ENCODE measurements around the gene ENTPD6.

Gene ENTPD6

GRCh38 chr20:25246182-25246999 is 50.9 kb downstream of the ENTPD6 start:
- peaks cover 38% of the 10 kb centered on the region for H3K4me1 ChIP-seq (ENCODE audit: control insufficient read depth, low read length)
- H3K4me3 ChIP-seq (ENCODE audit: low read length), result peak overlapping the region; percentile 94
- H3K36me3 ChIP-seq (ENCODE audit: control insufficient read depth, low read length), result no peaks in the 10 kb centered on the region
- peaks cover 33% of the 10 kb centered on the region for H3K79me2 ChIP-seq (ENCODE audit: control insufficient read depth, low read length)
- peaks cover 7% of the 10 kb centered on the region; the same call in 1 of the 2 replicates for H4K20me1 ChIP-seq (ENCODE audit: control insufficient read depth, insufficient read depth, low read depth, low read length)
- no peak for TF ChIP-seq EZH2phosphoT487 (IDR thresholded peaks at IDR 0.05; ENCODE audit: borderline replicate concordance, low read length)
- TF ChIP-seq CTCF (IDR thresholded peaks at IDR 0.05; ENCODE audit: low read depth, low read length, poor library complexity, severe bottlenecking), result no peak
- peaks cover 15% of the 10 kb centered on the region for H3K27me3 ChIP-seq (ENCODE audit: control insufficient read depth, low read length)
- H3K9me3 ChIP-seq (ENCODE audit: control insufficient read depth, insufficient read depth, low read length), result no peaks in the 10 kb centered on the region
- no peaks in the 10 kb centered on the region for H3K9me2 ChIP-seq (replicated peaks; ENCODE audit: control insufficient read depth, low read length)
- H3K27ac ChIP-seq (ENCODE audit: low read depth, low read length), result peak overlapping the region; percentile 45
- 0 out of 2 replicates have a peak, but pooled peaks cover 5% of the 10 kb centered on the region for H3F3A ChIP-seq (ENCODE audit: control insufficient read depth, insufficient read depth)
- peak overlapping the region; percentile 72 for H3K4me2 ChIP-seq (ENCODE audit: low read length)

GRCh38 chr20:25247000-25247517 is 51.5 kb downstream of the ENTPD6 start:
- TF ChIP-seq CTCF (IDR thresholded peaks at IDR 0.05; ENCODE audit: low read depth, low read length, poor library complexity, severe bottlenecking), result peak; percentile 53
- no peak for TF ChIP-seq EZH2phosphoT487 (IDR thresholded peaks at IDR 0.05; ENCODE audit: borderline replicate concordance, low read length)
- Histone ChIP-seq H4K20me1 (ENCODE audit: control insufficient read depth, insufficient read depth, low read depth, low read length) (peaks cover 7% of the 10 kb centered on the region; the same call in 1 of the 2 replicates), H3K9me3 (ENCODE audit: control insufficient read depth, insufficient read depth, low read length) (no peaks in the 10 kb centered on the region), H3F3A (ENCODE audit: control insufficient read depth, insufficient read depth) (0 out of 2 replicates have a peak, but pooled peaks cover 5% of the 10 kb centered on the region), H3K27ac (ENCODE audit: low read depth, low read length) (peak overlapping the region; percentile 45), H3K27me3 (ENCODE audit: control insufficient read depth, low read length) (peaks cover 15% of the 10 kb centered on the region), H3K9me2 (replicated peaks; ENCODE audit: control insufficient read depth, low read length) (no peaks in the 10 kb centered on the region), H3K36me3 (ENCODE audit: control insufficient read depth, low read length) (no peaks in the 10 kb centered on the region), H3K79me2 (ENCODE audit: control insufficient read depth, low read length) (peaks cover 40% of the 10 kb centered on the region), H3K4me2 (ENCODE audit: low read length) (peak overlapping the region; percentile 72), H3K4me3 (ENCODE audit: low read length) (peak overlapping the region; percentile 94), H3K4me1 (ENCODE audit: control insufficient read depth, low read length) (peaks cover 38% of the 10 kb centered on the region)

GRCh38 chr20:25247518-25247955 is 52.0 kb downstream of the ENTPD6 start:
- H3K27me3 ChIP-seq (ENCODE audit: control insufficient read depth, low read length), result peaks cover 12% of the 10 kb centered on the region
- H3K27ac ChIP-seq (ENCODE audit: low read depth, low read length), result no peak overlapping the region
- no peaks in the 10 kb centered on the region for H3K36me3 ChIP-seq (ENCODE audit: control insufficient read depth, low read length)
- 0 out of 2 replicates have a peak, but pooled peaks cover 5% of the 10 kb centered on the region for H3F3A ChIP-seq (ENCODE audit: control insufficient read depth, insufficient read depth)
- TF ChIP-seq EZH2phosphoT487 (IDR thresholded peaks at IDR 0.05; ENCODE audit: borderline replicate concordance, low read length), result no peak
- TF ChIP-seq CTCF (IDR thresholded peaks at IDR 0.05; ENCODE audit: low read depth, low read length, poor library complexity, severe bottlenecking), result no peak
- H3K4me1 ChIP-seq (ENCODE audit: control insufficient read depth, low read length), result peaks cover 38% of the 10 kb centered on the region
- H3K9me2 ChIP-seq (replicated peaks; ENCODE audit: control insufficient read depth, low read length), result no peaks in the 10 kb centered on the region
- H3K4me2 ChIP-seq (ENCODE audit: low read length), result peak overlapping the region; percentile 72
- H3K4me3 ChIP-seq (ENCODE audit: low read length), result peak overlapping the region; percentile 94
- no peaks in the 10 kb centered on the region for H3K9me3 ChIP-seq (ENCODE audit: control insufficient read depth, insufficient read depth, low read length)
- peaks cover 9% of the 10 kb centered on the region; the same call in 1 of the 2 replicates for H4K20me1 ChIP-seq (ENCODE audit: control insufficient read depth, insufficient read depth, low read depth, low read length)
- peaks cover 44% of the 10 kb centered on the region for H3K79me2 ChIP-seq (ENCODE audit: control insufficient read depth, low read length)

Data from DOHH2 (cell line).